GM12891 (cell line): ENCODE results near the gene ZFHX3.

ENCODE experiments used
- POLR2A ChIP-seq: IDR thresholded peaks from 2 replicates; pipeline ENCODE4 v1.6.1; 2011; ENCODE audit warnings: low read depth, low read length, control low read depth
- POLR2AphosphoS5 ChIP-seq: IDR thresholded peaks from 2 replicates; pipeline ENCODE4 v1.6.1; 2011; ENCODE audit warnings: low read depth, low read length, control low read depth
- SPI1 ChIP-seq: IDR thresholded peaks from 2 replicates; pipeline ENCODE4 v1.6.1; 2011; ENCODE audit warnings: low read depth, low read length, control low read depth
- TAF1 ChIP-seq: IDR thresholded peaks from 2 replicates; pipeline ENCODE4 v1.6.1; 2011; ENCODE audit warnings: low read depth, low read length, control low read depth

DNA sequence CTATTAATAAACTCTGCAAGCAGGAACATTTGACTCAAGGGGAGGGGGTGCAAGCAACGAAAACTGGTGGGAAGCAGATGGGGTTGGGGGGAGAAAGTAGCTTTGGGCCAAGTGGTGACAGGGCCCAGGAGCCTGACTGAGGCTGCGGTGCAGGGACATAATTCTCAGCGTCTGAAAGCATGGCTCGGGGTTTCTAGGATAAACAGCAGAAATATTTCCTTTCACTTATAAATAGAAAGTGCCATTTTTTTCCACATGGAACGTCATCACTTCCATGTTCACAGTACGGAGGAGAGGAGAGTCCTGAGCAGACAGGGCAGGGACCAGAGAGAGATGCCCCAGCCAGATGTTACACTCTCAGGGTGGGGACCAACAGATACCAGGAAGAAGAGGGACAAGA lies 197.1 kb downstream of the ZFHX3 start:
- TF ChIP-seq POLR2A: no peak
- no peak for TF ChIP-seq POLR2AphosphoS5
- no peak for TF ChIP-seq TAF1
- TF ChIP-seq SPI1: no peak
